Stomach (tissue), 9 donors: ENCODE measurements around the gene NEO1. TPM values are rescaled to one million over a fixed set of nuclear protein-coding genes. Genes with fewer than 3 reads are reported as not detected.
A peak's percentile ranks its signal among the peaks of the same experiment; 100 is the strongest.

Source experiments
- DNase-seq, 2 donors: peaks; one replicate each; pipeline versions ENCODE4 v3.0.0 to v3.0.0-alpha.2; 2013 to 2019
- H3K27ac ChIP-seq, 5 donors: fragments of 200-600 bp in 4 of 5; sonication (generic) in 4 of 5; one replicate each; pipeline ENCODE4 v1.5.1; 2013 to 2019; ENCODE audit warnings: mild to moderate bottlenecking in 1 of 5, moderate library complexity in 1 of 5
- H3K27me3 ChIP-seq, 3 donors: fragments of 200-600 bp; sonication (generic); one replicate each; pipeline ENCODE4 v1.5.1; 2017 to 2019; ENCODE audit warnings: mixed run types in 1 of 3
- H3K36me3 ChIP-seq, 4 donors: fragments of 200-600 bp; sonication (generic); 1 replicate in 3 of 4; 2 replicates in 1 of 4; pipeline ENCODE4 v1.5.1; 2016 to 2019
- H3K4me1 ChIP-seq, 4 donors: fragments of 200-600 bp; sonication (generic); one replicate each; pipeline ENCODE4 v1.5.1; 2016 to 2019
- H3K4me3 ChIP-seq, 4 donors: fragments of 200-600 bp; sonication (generic) in 3 of 4; one replicate each; pipeline ENCODE4 v1.5.1; 2016 to 2019; ENCODE audit warnings: mild to moderate bottlenecking in 1 of 4
- H3K9me3 ChIP-seq, 4 donors: fragments of 200-600 bp; sonication (generic); one replicate each; pipeline ENCODE4 v1.5.1; 2016 to 2019
- CTCF ChIP-seq, 7 experiments: fragments of 450-650 bp in 4 of 7; fragments of 200-600 bp in 3 of 7; sonication (generic) in 3 of 7; IDR thresholded peaks; one replicate each; pipeline ENCODE4 v1.5.1; 2016 to 2019; ENCODE audit warnings: antibody characterized with exemption in 7 of 7, control low read depth in 2 of 7, mild to moderate bottlenecking in 1 of 7
- EP300 ChIP-seq: sonication (generic); formaldehyde crosslinking; IDR thresholded peaks from one replicate; pipeline ENCODE4 v1.6.1; 2017; ENCODE audit warnings: antibody characterized with exemption
- POLR2A ChIP-seq, 4 donors: fragments of 450-650 bp; IDR thresholded peaks; one replicate each; pipeline ENCODE4 v1.6.1; 2016; ENCODE audit warnings: antibody characterized with exemption in 4 of 4, control low read depth in 2 of 4, mild to moderate bottlenecking in 1 of 4, moderate library complexity in 1 of 4
- POLR2AphosphoS5 ChIP-seq, 3 donors: sonication (generic); formaldehyde crosslinking; IDR thresholded peaks; one replicate each; pipeline ENCODE4 v1.6.1; 2016; ENCODE audit warnings: antibody characterized with exemption in 3 of 3
- WGBS, 5 donors: extraction: QIAGEN DNeasy Blood & Tissue Kit in 3 of 5; methylation state at CpG; one replicate each; pipeline versions ENCODE4 v1.1.5 to v1.1.7; 2013 to 2018; 5-methylcytosine and 5-hydroxymethylcytosine counted together
- intact Hi-C: fragments of 100-400 bp; cut with DNase I; formaldehyde crosslinking; loops from one replicate; pipeline ENCODE4 v1.15.1; 2023; ENCODE audit warnings: low total_unique reads
- polyA plus RNA-seq, 3 donors: library from polyadenylated mRNA; stranded (reverse); fragments of 200-250 nt; gene quantifications; one replicate each; pipeline ENCODE4 v1.2.3, GENCODE V29; 2013
- total RNA-seq, 5 donors: library from RNA; depleted of rRNA; stranded (reverse); fragments of >200 nt; gene quantifications; one replicate each; pipeline versions ENCODE4 v1.1.0 to v1.2.3, GENCODE V29; 2014 to 2016
- donor health status: healthy with polysubstance abuse.
- donor health status: Bipolar disorder and iron deficiency.
- donor health status: healthy.

NEO1 gene
- total and polyA plus RNA-seq, 8 donors = 4.7 to 182 (median 17.3) TPM

- no peak overlapping the region for H3K4me3 ChIP-seq
- intact Hi-C loops = no loop called here
- H3K4me1 ChIP-seq = no peaks in the 10 kb centered on the region
- TF ChIP-seq EP300 (no peak), POLR2AphosphoS5 (IDR thresholded peaks at IDR 0.05) (no peak), CTCF (IDR thresholded peaks at IDR 0.05) (no peak), POLR2A (IDR thresholded peaks at IDR 0.05) (no peak)
- H3K36me3 ChIP-seq = peaks cover 0 to 5% (median 2%) of the 10 kb centered on the region in 4 donors
- H3K9me3 ChIP-seq = peaks cover 0 to 5% (median 0%) of the 10 kb centered on the region in 4 donors
- H3K27ac ChIP-seq = no peak overlapping the region
- WGBS, 5 donors = 66 to 85% (median 70%) methylated on average over 2 of the region's 2 CpGs
- no peaks in the 10 kb centered on the region for H3K27me3 ChIP-seq
- DNase-seq = no peak
Measured at GRCh38 chr15:73190189-73190601, 137.9 kb downstream of the NEO1 start.

- Histone ChIP-seq H3K27ac (no peak overlapping the region), H3K27me3 (no peaks in the 10 kb centered on the region), H3K9me3 (no peaks in the 10 kb centered on the region), H3K4me3 (no peak overlapping the region), H3K4me1 (peaks cover 0 to 12% (median 6%) of the 10 kb centered on the region in 4 donors), H3K36me3 (peaks cover 0 to 9% (median 0%) of the 10 kb centered on the region in 4 donors)
- no peak for TF ChIP-seq POLR2AphosphoS5 (IDR thresholded peaks at IDR 0.05)
- TF ChIP-seq EP300 = no peak
- TF ChIP-seq POLR2A (IDR thresholded peaks at IDR 0.05) = no peak
- no peak for TF ChIP-seq CTCF (IDR thresholded peaks at IDR 0.05)
- intact Hi-C loops = no loop called here
- DNase-seq = no peak
- 97 to 100% (median 97%) methylated on average over 1 of the region's 1 CpG for WGBS, 5 donors
Measured at GRCh38 chr15:73195166-73195565, 142.9 kb downstream of the NEO1 start.

- no peaks in the 10 kb centered on the region for H3K9me3 ChIP-seq
- intact Hi-C loops = no loop called here
- TF ChIP-seq POLR2AphosphoS5 (IDR thresholded peaks at IDR 0.05) (peak in 1 of 3 donors; percentile 5), POLR2A (IDR thresholded peaks at IDR 0.05) (no peak), EP300 (no peak)
- peak in 1 of 2 donors; percentile 29 for DNase-seq
- 9 to 19% (median 14%) methylated on average over 2 of the region's 2 CpGs for WGBS, 5 donors
- peaks cover 0 to 12% (median 6%) of the 10 kb centered on the region in 4 donors for H3K4me1 ChIP-seq
- peak overlapping the region in 1 of 5 donors; percentile 27 for H3K27ac ChIP-seq
- peaks cover 0 to 9% (median 0%) of the 10 kb centered on the region in 4 donors for H3K36me3 ChIP-seq
- no peak overlapping the region for H3K4me3 ChIP-seq
- H3K27me3 ChIP-seq = no peaks in the 10 kb centered on the region
Measured at GRCh38 chr15:73196113-73196512, 143.8 kb downstream of the NEO1 start.

GRCh38 chr15:73200339-73200738 is 148.1 kb downstream of the NEO1 start:
- 93 to 99% (median 96%) methylated on average over 2 of the region's 2 CpGs for WGBS, 5 donors
- Histone ChIP-seq H3K36me3 (peaks cover 0 to 11% (median 2%) of the 10 kb centered on the region in 4 donors), H3K27ac (no peak overlapping the region), H3K27me3 (no peaks in the 10 kb centered on the region), H3K4me3 (no peak overlapping the region), H3K4me1 (peaks cover 0 to 12% (median 6%) of the 10 kb centered on the region in 4 donors), H3K9me3 (peaks cover 0 to 5% (median 0%) of the 10 kb centered on the region in 4 donors)
- DNase-seq = no peak
- TF ChIP-seq CTCF (IDR thresholded peaks at IDR 0.05) (no peak), EP300 (no peak), POLR2AphosphoS5 (IDR thresholded peaks at IDR 0.05) (no peak), POLR2A (IDR thresholded peaks at IDR 0.05) (no peak)
- intact Hi-C loops = no loop called here

- Histone ChIP-seq H3K36me3 (no peaks in the 10 kb centered on the region), H3K27me3 (no peaks in the 10 kb centered on the region), H3K4me3 (no peak overlapping the region), H3K9me3 (no peaks in the 10 kb centered on the region), H3K4me1 (peaks cover 0 to 13% (median 0%) of the 10 kb centered on the region in 4 donors), H3K27ac (no peak overlapping the region)
- no peak for DNase-seq
- intact Hi-C loops = no loop called here
- 67 to 81% (median 73%) methylated on average over 2 of the region's 2 CpGs for WGBS, 5 donors
- TF ChIP-seq POLR2AphosphoS5 (IDR thresholded peaks at IDR 0.05) = no peak
- TF ChIP-seq POLR2A (IDR thresholded peaks at IDR 0.05) = no peak
- TF ChIP-seq CTCF (IDR thresholded peaks at IDR 0.05) = no peak
- no peak for TF ChIP-seq EP300
Measured at GRCh38 chr15:73210630-73211029, 158.4 kb downstream of the NEO1 start.
